B cell (primary cell): ENCODE results near the gene GPR3.

Experiments
- EZH2 ChIP-seq: IDR thresholded peaks from 2 replicates; pipeline ENCODE4 v1.6.1; 2012; ENCODE audit warnings: borderline replicate concordance, low read depth, mild to moderate bottlenecking, moderate library complexity, low read length; ENCODE audit not compliant: insufficient read depth, poor library complexity, severe bottlenecking
- TF ChIP-seq, protein P1 (sequence below): fragments of 200-600 bp; IDR thresholded peaks from one replicate; pipeline ENCODE4 v1.8.0; 2022; ENCODE audit warnings: antibody characterized with exemption, mild to moderate bottlenecking

DNA sequence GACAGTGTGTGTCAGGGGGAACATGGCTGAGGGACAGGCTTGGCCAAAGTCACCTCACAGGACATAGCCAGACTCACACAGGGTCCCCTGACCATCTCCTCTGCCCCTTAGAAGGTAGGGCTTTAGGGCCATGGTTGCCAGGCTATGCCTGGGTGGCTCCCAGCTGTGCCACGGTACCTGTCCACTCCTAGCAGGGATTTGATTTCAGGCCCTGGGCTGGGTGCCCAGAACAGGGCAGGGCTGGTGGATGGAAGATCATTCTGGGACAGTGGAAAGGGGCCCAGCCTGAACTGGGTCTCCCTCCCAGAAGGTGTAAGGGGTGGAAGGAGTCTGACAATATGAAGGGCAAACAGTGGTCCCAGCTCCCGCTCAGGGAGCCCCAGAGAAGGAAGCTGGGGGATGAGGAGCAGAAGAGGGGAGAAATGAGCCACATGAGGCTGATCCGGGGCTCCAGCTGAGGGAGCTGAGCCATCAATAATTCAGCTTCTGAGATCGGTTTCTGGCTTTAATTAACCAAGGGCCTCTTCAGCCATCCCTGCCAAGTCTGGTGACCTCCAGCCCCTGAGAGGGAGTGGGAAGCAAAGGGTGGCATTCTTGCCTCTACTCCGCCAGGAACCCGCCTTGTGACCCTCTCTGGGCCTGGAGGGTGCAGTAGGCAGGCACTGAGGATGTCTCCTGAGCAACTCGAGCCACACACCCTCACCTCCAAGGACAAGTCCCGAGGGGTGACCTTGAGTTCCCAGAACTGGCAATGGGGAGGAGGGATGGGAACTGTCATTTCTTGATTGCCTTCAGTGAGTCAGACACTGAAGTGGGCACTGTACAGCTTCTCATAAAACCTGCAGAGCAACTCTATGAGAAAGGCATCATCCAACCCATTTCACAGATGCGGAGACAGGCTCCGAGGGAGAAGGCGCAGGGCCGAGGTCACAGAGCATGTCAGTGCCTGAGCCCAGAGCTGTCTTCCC, 11.4 kb upstream of the GPR3 start:
- TF ChIP-seq, protein P1, sequence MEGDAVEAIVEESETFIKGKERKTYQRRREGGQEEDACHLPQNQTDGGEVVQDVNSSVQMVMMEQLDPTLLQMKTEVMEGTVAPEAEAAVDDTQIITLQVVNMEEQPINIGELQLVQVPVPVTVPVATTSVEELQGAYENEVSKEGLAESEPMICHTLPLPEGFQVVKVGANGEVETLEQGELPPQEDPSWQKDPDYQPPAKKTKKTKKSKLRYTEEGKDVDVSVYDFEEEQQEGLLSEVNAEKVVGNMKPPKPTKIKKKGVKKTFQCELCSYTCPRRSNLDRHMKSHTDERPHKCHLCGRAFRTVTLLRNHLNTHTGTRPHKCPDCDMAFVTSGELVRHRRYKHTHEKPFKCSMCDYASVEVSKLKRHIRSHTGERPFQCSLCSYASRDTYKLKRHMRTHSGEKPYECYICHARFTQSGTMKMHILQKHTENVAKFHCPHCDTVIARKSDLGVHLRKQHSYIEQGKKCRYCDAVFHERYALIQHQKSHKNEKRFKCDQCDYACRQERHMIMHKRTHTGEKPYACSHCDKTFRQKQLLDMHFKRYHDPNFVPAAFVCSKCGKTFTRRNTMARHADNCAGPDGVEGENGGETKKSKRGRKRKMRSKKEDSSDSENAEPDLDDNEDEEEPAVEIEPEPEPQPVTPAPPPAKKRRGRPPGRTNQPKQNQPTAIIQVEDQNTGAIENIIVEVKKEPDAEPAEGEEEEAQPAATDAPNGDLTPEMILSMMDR: no peak
- no peak for TF ChIP-seq EZH2
